Chondrocyte (in vitro differentiated cells): Measurements from ENCODE around the gene DCPS. TPM values are rescaled to one million over a fixed set of nuclear protein-coding genes. Genes with fewer than 3 reads are reported as not detected.

Source experiments
- DNase-seq: peaks from one replicate; pipeline ENCODE4 v3.0.0; 2021; ENCODE audit warnings: mixed read lengths, low spot score
- H3K27ac Mint-ChIP-seq: one replicate; pipeline ENCODE4 v1.8.0; 2021; ENCODE audit warnings: mild to moderate bottlenecking, moderate library complexity, mixed read lengths; ENCODE audit not compliant: unreplicated experiment
- H3K27me3 Mint-ChIP-seq: 2 replicates; pipeline ENCODE4 v1.8.0; 2021; ENCODE audit warnings: low read depth, mixed read lengths
- H3K36me3 Mint-ChIP-seq: 2 replicates; pipeline ENCODE4 v1.8.0; 2021; ENCODE audit warnings: low read depth, mixed read lengths
- H3K4me1 Mint-ChIP-seq: 2 replicates; pipeline ENCODE4 v1.8.0; 2021; ENCODE audit warnings: low read depth, mild to moderate bottlenecking, mixed read lengths
- H3K4me3 Mint-ChIP-seq: one replicate; pipeline ENCODE4 v1.8.0; 2021; ENCODE audit warnings: mild to moderate bottlenecking, moderate library complexity, mixed read lengths; ENCODE audit not compliant: unreplicated experiment
- H3K9me3 Mint-ChIP-seq: 2 replicates; pipeline ENCODE4 v1.8.0; 2021; ENCODE audit warnings: low read depth, mixed read lengths
- total RNA-seq: library from RNA; stranded (reverse); gene quantifications from 3 replicates; pipeline ENCODE4 v1.2.1, GENCODE V29; 2021
- TF ChIP-seq, protein P1 (sequence below): fragments of 200-600 bp; sonication (generic); IDR thresholded peaks from 2 replicates; pipeline ENCODE4 v1.5.0; 2021; ENCODE audit warnings: antibody characterized with exemption, mild to moderate bottlenecking, moderate library complexity

The DCPS gene
- total RNA-seq, 1 donor from 2014 or later = 12.4 TPM

- Mint-ChIP-seq H3K36me3 (peaks cover 2% of the 10 kb centered on the region), H3K27ac (no peak overlapping the region), H3K4me3 (no peak overlapping the region), H3K9me3 (no peaks in the 10 kb centered on the region), H3K4me1 (peaks cover 46% of the 10 kb centered on the region), H3K27me3 (no peaks in the 10 kb centered on the region)
- TF ChIP-seq, protein P1, sequence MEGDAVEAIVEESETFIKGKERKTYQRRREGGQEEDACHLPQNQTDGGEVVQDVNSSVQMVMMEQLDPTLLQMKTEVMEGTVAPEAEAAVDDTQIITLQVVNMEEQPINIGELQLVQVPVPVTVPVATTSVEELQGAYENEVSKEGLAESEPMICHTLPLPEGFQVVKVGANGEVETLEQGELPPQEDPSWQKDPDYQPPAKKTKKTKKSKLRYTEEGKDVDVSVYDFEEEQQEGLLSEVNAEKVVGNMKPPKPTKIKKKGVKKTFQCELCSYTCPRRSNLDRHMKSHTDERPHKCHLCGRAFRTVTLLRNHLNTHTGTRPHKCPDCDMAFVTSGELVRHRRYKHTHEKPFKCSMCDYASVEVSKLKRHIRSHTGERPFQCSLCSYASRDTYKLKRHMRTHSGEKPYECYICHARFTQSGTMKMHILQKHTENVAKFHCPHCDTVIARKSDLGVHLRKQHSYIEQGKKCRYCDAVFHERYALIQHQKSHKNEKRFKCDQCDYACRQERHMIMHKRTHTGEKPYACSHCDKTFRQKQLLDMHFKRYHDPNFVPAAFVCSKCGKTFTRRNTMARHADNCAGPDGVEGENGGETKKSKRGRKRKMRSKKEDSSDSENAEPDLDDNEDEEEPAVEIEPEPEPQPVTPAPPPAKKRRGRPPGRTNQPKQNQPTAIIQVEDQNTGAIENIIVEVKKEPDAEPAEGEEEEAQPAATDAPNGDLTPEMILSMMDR = no peak
- no peak for DNase-seq
Observed at GRCh38 chr11:126333142-126333541, 29.3 kb downstream of the DCPS start.

- Mint-ChIP-seq H3K27me3 (no peaks in the 10 kb centered on the region), H3K27ac (peak overlapping the region; percentile 76), H3K4me3 (no peak overlapping the region), H3K9me3 (no peaks in the 10 kb centered on the region), H3K36me3 (peaks cover 2% of the 10 kb centered on the region), H3K4me1 (peaks cover 48% of the 10 kb centered on the region)
- peak; percentile 77 for DNase-seq
- TF ChIP-seq, protein P1 = no peak
Observed at GRCh38 chr11:126334659-126335462, 31.0 kb downstream of the DCPS start.

- Mint-ChIP-seq H3K4me3 (no peak overlapping the region), H3K9me3 (no peaks in the 10 kb centered on the region), H3K27ac (no peak overlapping the region), H3K36me3 (peaks cover 2% of the 10 kb centered on the region), H3K4me1 (peaks cover 53% of the 10 kb centered on the region), H3K27me3 (no peaks in the 10 kb centered on the region)
- TF ChIP-seq, protein P1 = no peak
- peak; percentile 43 for DNase-seq
Observed at GRCh38 chr11:126335463-126335760, 31.6 kb downstream of the DCPS start.

DNA sequence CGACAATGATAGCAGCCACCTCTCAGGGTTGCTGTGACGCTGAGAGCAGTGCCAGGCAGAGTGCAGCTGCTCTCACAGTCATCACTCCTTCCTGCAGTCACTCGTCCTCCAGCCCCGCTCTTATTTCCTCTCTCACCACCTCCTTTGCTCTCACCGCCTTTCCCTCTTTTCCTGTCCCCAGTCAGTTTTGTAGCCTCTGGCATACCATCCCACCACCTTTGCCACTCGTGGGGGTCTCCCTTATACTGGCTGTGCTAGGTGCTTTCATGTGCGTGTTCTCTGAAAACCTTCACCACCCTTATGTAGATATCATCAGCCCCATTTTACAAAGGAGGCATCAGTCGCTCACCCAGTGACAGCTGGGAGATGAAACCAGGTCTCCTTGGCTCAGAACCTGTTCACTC, 32.3 kb downstream of the DCPS start:
- DNase-seq = peak; percentile 18
- Mint-ChIP-seq H3K4me1 (peaks cover 59% of the 10 kb centered on the region), H3K9me3 (no peaks in the 10 kb centered on the region), H3K27me3 (no peaks in the 10 kb centered on the region), H3K36me3 (peaks cover 2% of the 10 kb centered on the region), H3K27ac (peak overlapping the region; percentile 75), H3K4me3 (no peak overlapping the region)
- TF ChIP-seq, protein P1 = no peak

DNA sequence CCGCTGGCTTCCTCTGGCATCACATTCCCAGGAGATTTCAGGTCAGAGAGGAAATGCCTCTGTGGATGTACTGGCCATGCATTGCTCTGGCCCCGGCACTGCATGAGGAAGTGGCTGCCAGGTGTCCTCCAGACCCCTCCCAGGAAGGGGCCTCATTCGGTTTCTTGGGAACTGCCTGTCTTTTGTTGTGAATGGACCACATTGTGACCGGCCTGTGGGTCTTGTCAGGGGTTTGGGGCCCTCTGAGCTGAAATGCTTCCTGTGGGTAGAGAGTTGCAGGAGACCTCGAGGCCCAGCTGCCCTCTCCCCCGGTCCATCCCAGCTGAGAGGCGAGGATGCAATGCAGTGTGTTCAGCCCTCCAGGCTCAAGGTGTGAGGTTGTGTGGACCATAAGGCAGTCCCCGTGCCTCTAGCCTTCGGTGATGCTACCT, 32.8 kb downstream of the DCPS start:
- H3K4me1 Mint-ChIP-seq = peaks cover 64% of the 10 kb centered on the region
- H3K27me3 Mint-ChIP-seq = no peaks in the 10 kb centered on the region
- H3K9me3 Mint-ChIP-seq = no peaks in the 10 kb centered on the region
- peaks cover 2% of the 10 kb centered on the region for H3K36me3 Mint-ChIP-seq
- DNase-seq = peak; percentile 68
- TF ChIP-seq, protein P1 = no peak
- H3K4me3 Mint-ChIP-seq = no peak overlapping the region
- H3K27ac Mint-ChIP-seq = peak overlapping the region; percentile 75
